ENCODE measurements around the gene COQ8B.
"Not testable (repeated sequence)": the region's sequence is repeated elsewhere in the genome, so short reads cannot be mapped to it uniquely, and the experiment has no call there.

The COQ8B gene

GRCh38 chr19:40659566-40659965 is 57.1 kb downstream of the COQ8B start:
- H3K36me3 ChIP-seq (ENCODE audit: control insufficient read depth, insufficient read depth, low read length) = no peaks in the 10 kb centered on the region
- H3K4me3 ChIP-seq (ENCODE audit: insufficient read depth, low read depth, low read length, poor library complexity, severe bottlenecking) = no peak overlapping the region
- H3K27ac ChIP-seq (ENCODE audit: insufficient read depth, low read length, poor library complexity, severe bottlenecking) = no peak overlapping the region
- no peaks in the 10 kb centered on the region for H3K9me3 ChIP-seq (ENCODE audit: control insufficient read depth, low read length)
- no peak for DNase-seq
- H3K27me3 ChIP-seq (replicated peaks; ENCODE audit: control insufficient read depth, insufficient read depth, low read length, poor library complexity, severe bottlenecking) = no peaks in the 10 kb centered on the region
- no peaks in the 10 kb centered on the region for H3K4me1 ChIP-seq (ENCODE audit: control insufficient read depth, insufficient read depth, low read length, poor library complexity, severe bottlenecking)

DNA sequence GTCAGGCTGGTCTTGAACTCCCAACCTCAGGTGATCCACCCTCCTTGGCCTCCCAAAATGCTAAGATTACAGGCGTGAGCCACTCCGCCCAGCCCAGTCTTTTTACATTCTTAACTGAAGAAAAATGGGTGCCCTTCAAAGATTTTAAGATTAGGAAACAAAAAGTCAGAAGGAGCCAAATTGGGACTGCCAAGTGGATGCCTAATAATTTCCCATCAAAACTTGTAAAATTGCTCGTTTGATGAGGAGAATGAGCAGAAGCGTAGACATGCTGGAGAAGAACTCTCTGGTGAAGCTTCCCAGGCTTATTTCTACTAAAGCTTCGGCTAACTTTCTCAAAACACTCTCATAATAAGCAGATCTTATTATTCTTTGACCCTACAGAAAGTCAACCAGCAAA is 57.6 kb downstream of the COQ8B start:
- Histone ChIP-seq H3K9me3 (ENCODE audit: control insufficient read depth, low read length) (no peaks in the 10 kb centered on the region), H3K4me1 (ENCODE audit: control insufficient read depth, insufficient read depth, low read length, poor library complexity, severe bottlenecking) (no peaks in the 10 kb centered on the region), H3K36me3 (ENCODE audit: control insufficient read depth, insufficient read depth, low read length) (no peaks in the 10 kb centered on the region), H3K27ac (ENCODE audit: insufficient read depth, low read length, poor library complexity, severe bottlenecking) (no peak overlapping the region), H3K27me3 (replicated peaks; ENCODE audit: control insufficient read depth, insufficient read depth, low read length, poor library complexity, severe bottlenecking) (no peaks in the 10 kb centered on the region), H3K4me3 (ENCODE audit: insufficient read depth, low read depth, low read length, poor library complexity, severe bottlenecking) (no peak overlapping the region)
- DNase-seq = no peak

GRCh38 chr19:40658031-40658430 is 58.7 kb downstream of the COQ8B start:
- H3K4me1 ChIP-seq (ENCODE audit: control insufficient read depth, insufficient read depth, low read length, poor library complexity, severe bottlenecking) = no peaks in the 10 kb centered on the region
- DNase-seq = no peak
- no peaks in the 10 kb centered on the region for H3K27me3 ChIP-seq (replicated peaks; ENCODE audit: control insufficient read depth, insufficient read depth, low read length, poor library complexity, severe bottlenecking)
- H3K27ac ChIP-seq (ENCODE audit: insufficient read depth, low read length, poor library complexity, severe bottlenecking) = no peak overlapping the region
- no peaks in the 10 kb centered on the region for H3K9me3 ChIP-seq (ENCODE audit: control insufficient read depth, low read length)
- no peak overlapping the region for H3K4me3 ChIP-seq (ENCODE audit: insufficient read depth, low read depth, low read length, poor library complexity, severe bottlenecking)
- H3K36me3 ChIP-seq (ENCODE audit: control insufficient read depth, insufficient read depth, low read length) = no peaks in the 10 kb centered on the region

DNA sequence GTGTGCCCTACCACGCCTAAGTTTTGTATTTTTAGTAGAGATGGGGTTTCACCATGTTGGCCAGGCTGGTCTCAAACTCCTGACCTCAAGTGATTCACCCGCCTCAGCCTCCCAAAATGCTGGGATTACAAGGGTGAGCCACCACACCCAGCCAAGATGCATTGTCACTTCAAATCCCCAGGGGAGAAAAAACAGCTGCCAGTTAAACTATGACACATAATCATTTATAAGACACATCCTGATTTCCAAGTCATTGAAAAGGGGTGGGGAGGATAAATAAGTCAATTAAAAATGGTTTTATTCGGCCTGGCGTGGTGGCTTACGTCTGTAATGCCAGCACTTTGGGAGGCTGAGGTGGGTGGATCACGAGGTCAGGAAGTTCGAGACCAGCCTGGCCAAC is 61.0 kb downstream of the COQ8B start:
- H3K4me3 ChIP-seq (ENCODE audit: insufficient read depth, low read depth, low read length, poor library complexity, severe bottlenecking); H3K4me1 ChIP-seq (ENCODE audit: control insufficient read depth, insufficient read depth, low read length, poor library complexity, severe bottlenecking); DNase-seq; H3K9me3 ChIP-seq (ENCODE audit: control insufficient read depth, low read length); H3K36me3 ChIP-seq (ENCODE audit: control insufficient read depth, insufficient read depth, low read length); H3K27me3 ChIP-seq (replicated peaks; ENCODE audit: control insufficient read depth, insufficient read depth, low read length, poor library complexity, severe bottlenecking); H3K27ac ChIP-seq (ENCODE audit: insufficient read depth, low read length, poor library complexity, severe bottlenecking): not testable (repeated sequence)

- not testable (repeated sequence) for H3K9me3 ChIP-seq (ENCODE audit: control insufficient read depth, low read length); H3K4me3 ChIP-seq (ENCODE audit: insufficient read depth, low read depth, low read length, poor library complexity, severe bottlenecking); DNase-seq; H3K36me3 ChIP-seq (ENCODE audit: control insufficient read depth, insufficient read depth, low read length); H3K27me3 ChIP-seq (replicated peaks; ENCODE audit: control insufficient read depth, insufficient read depth, low read length, poor library complexity, severe bottlenecking); H3K27ac ChIP-seq (ENCODE audit: insufficient read depth, low read length, poor library complexity, severe bottlenecking); H3K4me1 ChIP-seq (ENCODE audit: control insufficient read depth, insufficient read depth, low read length, poor library complexity, severe bottlenecking)
Measured at GRCh38 chr19:40652303-40652702, 64.4 kb downstream of the COQ8B start.

DNA sequence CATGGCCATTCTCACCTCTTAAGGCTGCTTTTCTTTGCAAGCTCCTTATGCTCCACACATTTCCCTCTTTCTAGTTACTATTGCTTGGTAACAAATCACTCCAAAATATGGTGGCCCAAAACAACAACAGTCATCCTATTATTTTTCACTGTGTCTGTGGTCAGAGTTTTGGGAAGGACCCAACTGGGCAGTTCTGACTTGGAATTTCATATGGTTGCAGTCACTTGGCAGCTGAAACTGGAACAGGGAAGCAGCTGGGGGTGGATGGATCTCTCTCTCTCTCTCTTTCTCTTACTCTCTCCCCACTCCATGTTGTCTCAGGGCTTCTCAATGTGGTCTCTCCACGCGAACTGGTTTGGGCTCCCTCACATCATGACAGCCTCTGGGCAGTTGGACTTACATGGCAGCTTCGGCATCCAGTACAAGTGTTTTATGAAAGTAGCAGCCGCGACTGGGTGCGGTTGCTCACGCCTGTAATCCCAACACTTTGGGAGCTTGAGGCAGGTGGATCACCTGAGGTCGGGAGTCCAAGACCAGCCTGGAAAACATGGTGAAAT is 65.9 kb downstream of the COQ8B start:
- Histone ChIP-seq H3K4me1 (ENCODE audit: control insufficient read depth, insufficient read depth, low read length, poor library complexity, severe bottlenecking) (no peaks in the 10 kb centered on the region), H3K27ac (ENCODE audit: insufficient read depth, low read length, poor library complexity, severe bottlenecking) (no peak overlapping the region), H3K9me3 (ENCODE audit: control insufficient read depth, low read length) (no peaks in the 10 kb centered on the region), H3K4me3 (ENCODE audit: insufficient read depth, low read depth, low read length, poor library complexity, severe bottlenecking) (no peak overlapping the region), H3K27me3 (replicated peaks; ENCODE audit: control insufficient read depth, insufficient read depth, low read length, poor library complexity, severe bottlenecking) (no peaks in the 10 kb centered on the region), H3K36me3 (ENCODE audit: control insufficient read depth, insufficient read depth, low read length) (no peaks in the 10 kb centered on the region)
- DNase-seq = no peak

GRCh38 chr19:40649903-40650675 is 66.6 kb downstream of the COQ8B start:
- H3K4me1 ChIP-seq (ENCODE audit: control insufficient read depth, insufficient read depth, low read length, poor library complexity, severe bottlenecking); DNase-seq; H3K4me3 ChIP-seq (ENCODE audit: insufficient read depth, low read depth, low read length, poor library complexity, severe bottlenecking); H3K27me3 ChIP-seq (replicated peaks; ENCODE audit: control insufficient read depth, insufficient read depth, low read length, poor library complexity, severe bottlenecking); H3K9me3 ChIP-seq (ENCODE audit: control insufficient read depth, low read length); H3K27ac ChIP-seq (ENCODE audit: insufficient read depth, low read length, poor library complexity, severe bottlenecking); H3K36me3 ChIP-seq (ENCODE audit: control insufficient read depth, insufficient read depth, low read length): not testable (repeated sequence)

DNA sequence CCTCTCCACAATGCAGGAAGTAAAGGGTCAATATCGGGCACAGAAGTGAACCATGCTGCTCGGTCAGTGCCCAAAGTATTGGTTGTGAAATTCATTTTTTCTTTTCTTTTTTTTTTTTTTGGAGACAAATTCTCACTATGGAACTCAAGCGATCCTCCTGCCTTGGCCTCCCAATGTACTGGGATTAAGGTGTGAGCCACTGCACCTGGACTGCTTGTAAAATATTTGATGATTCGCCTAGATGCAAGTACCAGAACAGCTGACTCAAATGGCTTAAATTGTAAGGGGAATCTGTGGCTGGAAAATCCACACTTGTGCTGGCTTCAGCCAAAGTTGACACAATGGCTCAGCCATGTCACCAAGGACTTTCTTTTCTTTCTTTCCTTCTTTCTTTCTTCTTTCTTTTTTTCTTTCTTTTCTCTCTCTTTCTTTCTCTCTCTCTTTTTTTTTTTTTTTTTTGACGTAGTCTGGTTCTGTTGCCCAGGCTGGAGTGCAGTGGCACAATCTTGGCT is 69.9 kb downstream of the COQ8B start:
- Histone ChIP-seq H3K4me1 (ENCODE audit: control insufficient read depth, insufficient read depth, low read length, poor library complexity, severe bottlenecking) (no peaks in the 10 kb centered on the region), H3K36me3 (ENCODE audit: control insufficient read depth, insufficient read depth, low read length) (no peaks in the 10 kb centered on the region), H3K27ac (ENCODE audit: insufficient read depth, low read length, poor library complexity, severe bottlenecking) (no peak overlapping the region), H3K27me3 (replicated peaks; ENCODE audit: control insufficient read depth, insufficient read depth, low read length, poor library complexity, severe bottlenecking) (no peaks in the 10 kb centered on the region), H3K9me3 (ENCODE audit: control insufficient read depth, low read length) (no peaks in the 10 kb centered on the region), H3K4me3 (ENCODE audit: insufficient read depth, low read depth, low read length, poor library complexity, severe bottlenecking) (no peak overlapping the region)
- no peak for DNase-seq

DNA sequence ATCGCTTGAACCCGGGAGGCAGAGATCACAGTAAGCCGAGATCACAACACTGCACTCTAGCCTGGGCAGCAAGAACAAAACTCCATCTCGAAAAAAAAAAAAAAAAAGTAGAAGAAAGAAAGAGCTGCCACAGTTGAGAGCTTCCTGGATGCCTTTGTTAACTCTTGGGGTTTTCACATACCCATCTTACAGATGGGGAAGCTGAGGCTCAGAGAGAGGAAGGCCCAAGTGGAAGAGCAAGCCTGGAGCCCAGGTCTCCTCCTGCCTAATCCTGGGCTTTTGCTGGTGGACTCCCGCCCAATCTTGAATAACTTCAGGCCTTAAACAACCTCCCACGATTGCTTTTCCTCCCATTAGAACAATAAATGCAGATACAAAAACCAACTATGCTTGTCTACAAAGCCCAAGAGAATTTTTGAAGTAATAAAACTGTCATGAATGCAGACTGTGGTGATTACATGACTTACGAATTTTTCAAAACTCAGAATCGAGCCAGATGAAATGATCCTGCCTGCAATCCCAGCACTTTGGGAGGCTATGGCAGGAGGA is 73.9 kb downstream of the COQ8B start:
- no peaks in the 10 kb centered on the region for H3K9me3 ChIP-seq (ENCODE audit: control insufficient read depth, low read length)
- no peak overlapping the region for H3K27ac ChIP-seq (ENCODE audit: insufficient read depth, low read length, poor library complexity, severe bottlenecking)
- DNase-seq = no peak
- no peaks in the 10 kb centered on the region for H3K36me3 ChIP-seq (ENCODE audit: control insufficient read depth, insufficient read depth, low read length)
- no peaks in the 10 kb centered on the region for H3K4me1 ChIP-seq (ENCODE audit: control insufficient read depth, insufficient read depth, low read length, poor library complexity, severe bottlenecking)
- H3K4me3 ChIP-seq (ENCODE audit: insufficient read depth, low read depth, low read length, poor library complexity, severe bottlenecking) = no peak overlapping the region
- H3K27me3 ChIP-seq (replicated peaks; ENCODE audit: control insufficient read depth, insufficient read depth, low read length, poor library complexity, severe bottlenecking) = no peaks in the 10 kb centered on the region

DNA sequence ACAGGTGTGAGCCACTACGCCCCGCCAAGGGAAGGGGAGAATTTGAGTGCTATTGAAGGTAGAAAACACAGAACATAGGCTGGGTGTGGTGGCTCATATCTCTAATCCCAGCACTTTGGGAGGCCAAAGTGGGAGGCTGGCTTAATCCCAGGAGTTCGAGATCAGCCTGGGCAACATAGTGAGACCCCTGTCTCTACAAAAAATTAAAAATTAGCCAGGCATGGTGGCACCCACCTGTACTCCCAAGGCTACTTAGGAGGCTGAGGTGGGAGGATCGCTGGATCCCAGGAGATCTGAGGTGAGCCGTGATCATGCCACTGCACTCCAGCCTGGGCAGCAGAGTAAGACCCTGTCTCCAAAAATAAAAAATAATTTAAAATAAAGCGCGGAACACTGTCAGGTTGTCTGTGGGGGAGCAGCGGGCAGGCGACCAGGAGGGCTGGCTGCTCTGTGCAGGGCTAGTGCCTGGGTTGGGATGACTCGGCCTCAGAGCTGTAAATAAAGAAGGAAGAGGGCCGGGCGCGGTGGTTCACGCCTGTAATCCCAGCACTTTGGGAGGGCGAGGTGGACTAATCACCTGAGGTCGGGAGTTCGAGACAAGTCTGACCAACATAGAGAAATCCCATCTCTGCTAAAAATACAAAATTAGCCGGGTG is 74.5 kb downstream of the COQ8B start:
- no peaks in the 10 kb centered on the region for H3K9me3 ChIP-seq (ENCODE audit: control insufficient read depth, low read length)
- H3K36me3 ChIP-seq (ENCODE audit: control insufficient read depth, insufficient read depth, low read length) = no peaks in the 10 kb centered on the region
- no peak overlapping the region for H3K4me3 ChIP-seq (ENCODE audit: insufficient read depth, low read depth, low read length, poor library complexity, severe bottlenecking)
- H3K4me1 ChIP-seq (ENCODE audit: control insufficient read depth, insufficient read depth, low read length, poor library complexity, severe bottlenecking) = no peaks in the 10 kb centered on the region
- no peaks in the 10 kb centered on the region for H3K27me3 ChIP-seq (replicated peaks; ENCODE audit: control insufficient read depth, insufficient read depth, low read length, poor library complexity, severe bottlenecking)
- no peak for DNase-seq
- H3K27ac ChIP-seq (ENCODE audit: insufficient read depth, low read length, poor library complexity, severe bottlenecking) = no peak overlapping the region
